Upper lobe of left lung (tissue), 6 donors: Measurements from ENCODE around the gene ZSCAN16. TPM values are rescaled to one million over a fixed set of nuclear protein-coding genes. Genes with fewer than 3 reads are reported as not detected.
"Not testable (repeated sequence)": the region's sequence is repeated elsewhere in the genome, so short reads cannot be mapped to it uniquely, and the experiment has no call there.

ENCODE experiments used
- ATAC-seq, 2 donors: fragments of 200-7000 bp; cut with Tn5 transposase; one replicate each; pipeline ENCODE4 v1.9.1; 2022; ENCODE audit warnings: mild to moderate bottlenecking in 2 of 2, moderate library complexity in 2 of 2; ENCODE audit not compliant: low FRiP score in 2 of 2
- DNase-seq, 2 donors: peaks; one replicate each; pipeline ENCODE4 v3.0.0-alpha.2; 2019 to 2020
- H3K27ac ChIP-seq, 4 donors: fragments of 200-600 bp; sonication (generic); one replicate each; pipeline ENCODE4 v1.5.1; 2016 to 2019
- H3K27me3 ChIP-seq, 4 donors: fragments of 200-600 bp; sonication (generic); one replicate each; pipeline ENCODE4 v1.5.1; 2017 to 2019
- H3K36me3 ChIP-seq, 4 donors: fragments of 200-600 bp; sonication (generic); one replicate each; pipeline ENCODE4 v1.5.1; 2016 to 2019
- H3K4me1 ChIP-seq, 4 donors: fragments of 200-600 bp; sonication (generic); one replicate each; pipeline ENCODE4 v1.5.1; 2018 to 2019
- H3K4me3 ChIP-seq, 4 donors: fragments of 200-600 bp; sonication (generic); one replicate each; pipeline ENCODE4 v1.5.1; 2017 to 2019; ENCODE audit warnings: mild to moderate bottlenecking in 2 of 4, moderate library complexity in 1 of 4
- H3K9me3 ChIP-seq, 4 donors: fragments of 200-600 bp; sonication (generic); one replicate each; pipeline ENCODE4 v1.5.1; 2018 to 2019
- EP300 ChIP-seq, 4 donors: sonication (generic); formaldehyde crosslinking; IDR thresholded peaks; one replicate each; pipeline ENCODE4 v1.5.1; 2017; ENCODE audit warnings: antibody characterized with exemption in 4 of 4, control low read depth in 2 of 4
- POLR2A ChIP-seq, 4 donors: fragments of 450-650 bp; IDR thresholded peaks; one replicate each; pipeline ENCODE4 v1.5.1; 2016 to 2017; ENCODE audit warnings: antibody characterized with exemption in 4 of 4, mild to moderate bottlenecking in 2 of 4
- POLR2AphosphoS5 ChIP-seq, 2 donors: sonication (generic); formaldehyde crosslinking; IDR thresholded peaks; one replicate each; pipeline ENCODE4 v1.5.1; 2017; ENCODE audit warnings: antibody characterized with exemption in 2 of 2
- WGBS, 2 donors: methylation state at CpG; one replicate each; pipeline ENCODE4 v1.1.5; 2017 to 2018; 5-methylcytosine and 5-hydroxymethylcytosine counted together
- total RNA-seq, 6 donors: library from RNA; depleted of rRNA in 4 of 6; stranded (reverse); fragments of >200 nt in 4 of 6; gene quantifications; one replicate each; pipeline versions ENCODE4 v1.1.0 to v1.2.1, GENCODE V29; 2016 to 2021
- TF ChIP-seq, protein P1 (sequence below), 6 experiments: fragments of 450-650 bp in 4 of 6; fragments of 200-600 bp in 2 of 6; sonication (generic) in 2 of 6; IDR thresholded peaks; one replicate each; pipeline ENCODE4 v1.5.1; 2016 to 2019; ENCODE audit warnings: antibody characterized with exemption in 6 of 6
- donor health status: DM: no; HTN: no; CAD: no; lungs with moderate emphysema.
- donor health status: DM: no; HTN: yes; CAD: no; lungs with severe emphysema.

The ZSCAN16 gene
- total RNA-seq, 6 donors from 2014 or later: 4.1 to 16.8 (median 5.1) TPM

DNA sequence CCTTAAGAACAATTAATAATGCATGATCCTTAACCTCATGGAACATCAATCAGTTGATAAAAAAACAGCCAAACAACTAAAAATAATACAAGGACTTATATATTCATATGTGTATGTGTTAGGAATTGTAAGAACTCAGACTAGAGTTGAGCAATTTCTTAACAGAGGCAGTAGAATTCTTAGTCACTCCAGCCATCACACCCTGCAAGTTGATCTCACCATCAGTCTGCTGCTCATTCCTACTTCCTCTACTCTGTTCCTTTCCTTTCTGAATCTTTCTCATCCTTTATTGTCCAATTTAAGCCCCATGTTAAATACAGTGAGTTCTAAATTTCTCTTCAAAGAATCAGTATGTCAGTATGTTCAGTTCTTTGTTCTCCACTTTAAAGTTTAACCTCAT, 41.5 kb upstream of the ZSCAN16 start:
- Histone ChIP-seq H3K4me1 (peaks cover 3 to 18% (median 11%) of the 10 kb centered on the region in 4 donors), H3K4me3 (no peak overlapping the region), H3K36me3 (peaks cover 0 to 25% (median 10%) of the 10 kb centered on the region in 4 donors), H3K9me3 (peaks cover 0 to 3% (median 0%) of the 10 kb centered on the region in 4 donors), H3K27me3 (no peaks in the 10 kb centered on the region), H3K27ac (no peak overlapping the region)
- ATAC-seq (no peak), DNase-seq (no peak)
- TF ChIP-seq, protein P1, sequence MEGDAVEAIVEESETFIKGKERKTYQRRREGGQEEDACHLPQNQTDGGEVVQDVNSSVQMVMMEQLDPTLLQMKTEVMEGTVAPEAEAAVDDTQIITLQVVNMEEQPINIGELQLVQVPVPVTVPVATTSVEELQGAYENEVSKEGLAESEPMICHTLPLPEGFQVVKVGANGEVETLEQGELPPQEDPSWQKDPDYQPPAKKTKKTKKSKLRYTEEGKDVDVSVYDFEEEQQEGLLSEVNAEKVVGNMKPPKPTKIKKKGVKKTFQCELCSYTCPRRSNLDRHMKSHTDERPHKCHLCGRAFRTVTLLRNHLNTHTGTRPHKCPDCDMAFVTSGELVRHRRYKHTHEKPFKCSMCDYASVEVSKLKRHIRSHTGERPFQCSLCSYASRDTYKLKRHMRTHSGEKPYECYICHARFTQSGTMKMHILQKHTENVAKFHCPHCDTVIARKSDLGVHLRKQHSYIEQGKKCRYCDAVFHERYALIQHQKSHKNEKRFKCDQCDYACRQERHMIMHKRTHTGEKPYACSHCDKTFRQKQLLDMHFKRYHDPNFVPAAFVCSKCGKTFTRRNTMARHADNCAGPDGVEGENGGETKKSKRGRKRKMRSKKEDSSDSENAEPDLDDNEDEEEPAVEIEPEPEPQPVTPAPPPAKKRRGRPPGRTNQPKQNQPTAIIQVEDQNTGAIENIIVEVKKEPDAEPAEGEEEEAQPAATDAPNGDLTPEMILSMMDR (IDR thresholded peaks at IDR 0.05): no peak
- TF ChIP-seq POLR2AphosphoS5 (IDR thresholded peaks at IDR 0.05) (no peak), POLR2A (IDR thresholded peaks at IDR 0.05) (no peak), EP300 (IDR thresholded peaks at IDR 0.05) (no peak)

DNA sequence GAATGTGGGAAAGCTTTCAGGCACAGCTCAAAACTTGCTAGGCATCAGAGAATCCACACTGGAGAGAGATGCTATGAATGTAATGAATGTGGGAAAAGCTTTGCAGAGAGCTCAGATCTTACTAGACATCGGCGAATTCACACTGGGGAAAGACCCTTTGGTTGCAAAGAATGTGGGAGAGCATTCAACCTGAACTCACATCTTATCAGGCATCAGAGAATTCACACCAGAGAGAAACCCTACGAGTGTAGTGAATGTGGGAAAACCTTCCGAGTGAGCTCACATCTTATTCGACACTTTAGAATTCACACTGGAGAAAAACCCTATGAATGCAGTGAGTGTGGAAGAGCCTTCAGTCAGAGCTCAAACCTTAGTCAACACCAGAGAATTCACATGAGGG, 35.4 kb upstream of the ZSCAN16 start:
- no peaks in the 10 kb centered on the region for H3K4me1 ChIP-seq
- TF ChIP-seq EP300 (IDR thresholded peaks at IDR 0.05) (no peak), POLR2AphosphoS5 (IDR thresholded peaks at IDR 0.05) (no peak), POLR2A (IDR thresholded peaks at IDR 0.05) (no peak)
- TF ChIP-seq, protein P1 (IDR thresholded peaks at IDR 0.05): no peak
- H3K4me3 ChIP-seq: no peak overlapping the region
- peaks cover 6 to 22% (median 15%) of the 10 kb centered on the region in 4 donors for H3K9me3 ChIP-seq
- ATAC-seq: no peak
- peaks cover 7 to 44% (median 26%) of the 10 kb centered on the region in 4 donors for H3K36me3 ChIP-seq
- no peak for DNase-seq
- H3K27ac ChIP-seq: no peak overlapping the region
- WGBS, 2 donors: 94 to 97% methylated on average over 5 of the region's 5 CpGs
- no peaks in the 10 kb centered on the region for H3K27me3 ChIP-seq

DNA sequence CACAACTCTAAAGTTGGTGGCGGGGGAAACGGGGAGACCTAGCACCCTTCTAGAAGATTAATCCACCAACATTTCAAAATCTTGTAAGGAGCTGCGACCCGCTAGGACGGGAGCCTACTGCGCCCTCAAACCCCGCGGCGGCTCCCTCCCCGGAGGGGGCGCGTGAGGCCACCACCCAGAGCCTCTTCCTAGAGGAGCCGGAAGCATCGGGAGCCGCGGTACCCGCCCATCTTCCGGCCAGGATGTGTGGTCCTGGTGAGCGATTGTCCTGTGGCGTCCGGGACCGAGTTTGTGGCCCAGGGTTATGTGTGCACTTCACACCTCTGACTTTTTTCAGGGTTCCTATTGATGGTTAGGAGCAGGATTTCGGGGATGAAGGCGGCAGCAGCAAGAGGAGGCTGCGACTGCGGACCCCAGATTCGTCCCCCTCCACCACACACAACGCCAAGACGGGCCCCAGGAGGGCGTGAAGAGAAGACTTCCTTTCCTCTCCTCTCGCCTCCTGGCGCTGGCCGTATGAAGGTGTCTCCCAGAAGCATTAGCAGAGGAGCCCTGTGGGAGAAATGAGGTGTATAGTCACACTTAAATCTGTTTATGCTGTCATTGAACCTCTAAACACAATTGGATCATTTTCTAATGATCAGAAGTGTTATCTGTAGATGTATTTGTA, 33.4 kb upstream of the ZSCAN16 start:
- TF ChIP-seq POLR2A (IDR thresholded peaks at IDR 0.05): no peak
- TF ChIP-seq, protein P1 (IDR thresholded peaks at IDR 0.05): no peak
- TF ChIP-seq EP300 (IDR thresholded peaks at IDR 0.05): no peak
- TF ChIP-seq POLR2AphosphoS5 (IDR thresholded peaks at IDR 0.05): peak in 1 of 2 donors; percentile 12
- no peak overlapping the region for H3K27ac ChIP-seq
- H3K4me1 ChIP-seq: no peaks in the 10 kb centered on the region
- no peaks in the 10 kb centered on the region for H3K27me3 ChIP-seq
- H3K9me3 ChIP-seq: peaks cover 6 to 22% (median 15%) of the 10 kb centered on the region in 4 donors
- DNase-seq: peak in 1 of 2 donors; percentile 72
- peak overlapping the region in 3 of 4 donors; percentile 19 to 44 (median 29) for H3K4me3 ChIP-seq
- WGBS, 2 donors: 31 to 38% methylated on average over 33 of the region's 33 CpGs
- peak; percentile 57 to 63 for ATAC-seq
- H3K36me3 ChIP-seq: peaks cover 7 to 37% (median 21%) of the 10 kb centered on the region in 4 donors

DNA sequence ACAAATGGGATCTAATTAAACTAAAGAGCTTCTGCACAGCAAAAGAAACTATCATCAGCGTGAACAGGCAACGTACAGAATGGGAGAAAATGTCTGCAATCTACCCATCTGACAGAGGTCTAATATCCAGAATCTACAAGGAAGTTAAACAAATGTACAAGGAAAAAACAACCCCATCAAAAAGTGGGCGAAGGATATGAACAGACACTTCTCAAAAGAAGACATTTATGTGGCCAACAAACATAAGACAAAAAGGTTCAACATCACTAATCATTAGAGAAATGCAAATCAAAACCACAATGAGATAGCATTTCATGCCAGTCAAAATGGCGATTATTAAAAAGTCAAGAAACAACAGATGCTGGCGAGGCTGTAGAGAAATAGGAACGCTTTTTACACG, 22.2 kb upstream of the ZSCAN16 start:
- not testable (repeated sequence) for DNase-seq, H3K36me3 ChIP-seq, H3K4me1 ChIP-seq, H3K27ac ChIP-seq, H3K4me3 ChIP-seq, H3K9me3 ChIP-seq, ATAC-seq, H3K27me3 ChIP-seq
- 84 to 88% methylated on average over 7 of the region's 7 CpGs for WGBS, 2 donors

DNA sequence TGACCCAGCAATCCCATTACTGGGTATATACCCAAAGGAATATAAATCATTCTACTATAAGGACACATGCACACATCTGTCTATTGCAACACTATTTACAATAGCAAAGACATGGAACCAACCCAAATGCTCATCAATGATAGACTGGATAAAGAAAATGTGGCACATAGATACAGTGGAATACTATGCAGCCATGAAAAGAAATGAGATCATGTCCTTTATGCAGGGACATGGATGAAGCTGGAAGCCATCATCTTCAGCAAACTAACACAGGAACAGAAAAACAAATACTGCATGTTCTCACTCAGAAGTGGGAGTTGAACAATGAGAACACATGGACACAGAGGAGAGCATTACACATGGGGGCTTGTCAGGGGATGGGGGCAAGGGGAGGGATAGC, 21.7 kb upstream of the ZSCAN16 start:
- H3K36me3 ChIP-seq, H3K27ac ChIP-seq, H3K9me3 ChIP-seq, H3K4me1 ChIP-seq, H3K27me3 ChIP-seq, DNase-seq, ATAC-seq, H3K4me3 ChIP-seq: not testable (repeated sequence)
